Nephron (organoid): ENCODE results near the gene RHO.

ENCODE experiments used
- H3K27ac Mint-ChIP-seq, 3 experiments: 2 replicates each; pipeline ENCODE4 v1.8.0; 2020; ENCODE audit warnings: mixed read lengths in 3 of 3, mild to moderate bottlenecking in 2 of 3, moderate library complexity in 1 of 3
- H3K27me3 Mint-ChIP-seq: 2 replicates; pipeline ENCODE4 v1.8.0; 2021; ENCODE audit warnings: low read depth, mild to moderate bottlenecking, moderate library complexity, mixed read lengths
- H3K36me3 Mint-ChIP-seq: 2 replicates; pipeline ENCODE4 v1.8.0; 2020; ENCODE audit warnings: low read depth, mixed read lengths
- H3K4me1 Mint-ChIP-seq: 2 replicates; pipeline ENCODE4 v1.8.0; 2020; ENCODE audit warnings: mixed read lengths
- H3K4me3 Mint-ChIP-seq, 3 experiments: 2 replicates each; pipeline ENCODE4 v1.8.0; 2020; ENCODE audit warnings: mild to moderate bottlenecking in 3 of 3, mixed read lengths in 3 of 3, moderate library complexity in 2 of 3
- H3K9me3 Mint-ChIP-seq: 2 replicates; pipeline ENCODE4 v1.8.0; 2020; ENCODE audit warnings: mixed read lengths
- CTCF ChIP-seq, 3 experiments: fragments of 200-600 bp; sonication (generic); IDR thresholded peaks; one replicate each; pipeline ENCODE4 v1.5.0; 2021; ENCODE audit warnings: antibody characterized with exemption in 3 of 3; ENCODE audit not compliant: unreplicated experiment in 3 of 3

The RHO gene

GRCh38 chr3:129573493-129573892 lies 45.1 kb downstream of the RHO start:
- TF ChIP-seq CTCF (IDR thresholded peaks at IDR 0.05; ENCODE audit: unreplicated experiment in 3 of 3): no peak
- Mint-ChIP-seq H3K27ac (no peak overlapping the region), H3K27me3 (no peaks in the 10 kb centered on the region), H3K9me3 (no peaks in the 10 kb centered on the region), H3K4me1 (peaks cover 4% of the 10 kb centered on the region), H3K4me3 (no peak overlapping the region), H3K36me3 (peaks cover 4% of the 10 kb centered on the region)

- no peaks in the 10 kb centered on the region for H3K9me3 Mint-ChIP-seq
- no peaks in the 10 kb centered on the region for H3K27me3 Mint-ChIP-seq
- H3K36me3 Mint-ChIP-seq: peaks cover 4% of the 10 kb centered on the region
- H3K4me1 Mint-ChIP-seq: no peaks in the 10 kb centered on the region
- no peak overlapping the region for H3K27ac Mint-ChIP-seq
- H3K4me3 Mint-ChIP-seq: no peak overlapping the region
- TF ChIP-seq CTCF (IDR thresholded peaks at IDR 0.05; ENCODE audit: unreplicated experiment in 3 of 3): no peak
These were observed 45.8 kb downstream of the RHO start for GRCh38 chr3:129574206-129574605.

- Mint-ChIP-seq H3K36me3 (no peaks in the 10 kb centered on the region), H3K27me3 (no peaks in the 10 kb centered on the region), H3K9me3 (no peaks in the 10 kb centered on the region), H3K4me1 (no peaks in the 10 kb centered on the region), H3K4me3 (no peak overlapping the region), H3K27ac (no peak overlapping the region)
- TF ChIP-seq CTCF (IDR thresholded peaks at IDR 0.05; ENCODE audit: unreplicated experiment in 3 of 3): no peak
These were observed 47.0 kb downstream of the RHO start for GRCh38 chr3:129575233-129575996.

GRCh38 chr3:129575997-129576384 lies 47.6 kb downstream of the RHO start:
- no peaks in the 10 kb centered on the region for H3K27me3 Mint-ChIP-seq
- H3K4me3 Mint-ChIP-seq: no peak overlapping the region
- TF ChIP-seq CTCF (IDR thresholded peaks at IDR 0.05; ENCODE audit: unreplicated experiment in 3 of 3): no peak
- H3K4me1 Mint-ChIP-seq: no peaks in the 10 kb centered on the region
- H3K27ac Mint-ChIP-seq: no peak overlapping the region
- no peaks in the 10 kb centered on the region for H3K9me3 Mint-ChIP-seq
- H3K36me3 Mint-ChIP-seq: no peaks in the 10 kb centered on the region

GRCh38 chr3:129576514-129577352 lies 48.3 kb downstream of the RHO start:
- Mint-ChIP-seq H3K27ac (no peak overlapping the region), H3K4me1 (no peaks in the 10 kb centered on the region), H3K4me3 (no peak overlapping the region), H3K36me3 (no peaks in the 10 kb centered on the region), H3K9me3 (no peaks in the 10 kb centered on the region), H3K27me3 (no peaks in the 10 kb centered on the region)
- TF ChIP-seq CTCF (IDR thresholded peaks at IDR 0.05; ENCODE audit: unreplicated experiment in 3 of 3): no peak
